CD1c-positive myeloid dendritic cell (primary cell): Measurements from ENCODE around the gene CHKB.
"Not testable (repeated sequence)": the region's sequence is repeated elsewhere in the genome, so short reads cannot be mapped to it uniquely, and the experiment has no call there.

Source experiments
- DNase-seq: peaks from one replicate; pipeline ENCODE4 v3.0.0-alpha.2; 2016; ENCODE audit errors: extremely low spot score

Gene CHKB

GRCh38 chr22:50612528-50613221 lies 30.0 kb upstream of the CHKB start:
- DNase-seq, result no peak

- DNase-seq, result no peak
These were observed 29.5 kb upstream of the CHKB start for GRCh38 chr22:50612168-50612527.

- no peak for DNase-seq
These were observed 28.9 kb upstream of the CHKB start for GRCh38 chr22:50611341-50612060.

GRCh38 chr22:50610581-50610980 lies 27.9 kb upstream of the CHKB start:
- DNase-seq, result no peak

GRCh38 chr22:50610041-50610451 lies 27.4 kb upstream of the CHKB start:
- DNase-seq, result no peak

- no peak for DNase-seq
These were observed 26.9 kb upstream of the CHKB start for GRCh38 chr22:50609599-50609998.

GRCh38 chr22:50608996-50609395 lies 26.3 kb upstream of the CHKB start:
- no peak for DNase-seq

GRCh38 chr22:50608058-50608840 lies 25.6 kb upstream of the CHKB start:
- not testable (repeated sequence) for DNase-seq

- DNase-seq, result no peak
These were observed 25.0 kb upstream of the CHKB start for GRCh38 chr22:50607659-50608020.

GRCh38 chr22:50606946-50607658 lies 24.5 kb upstream of the CHKB start:
- DNase-seq, result no peak

GRCh38 chr22:50606165-50606945 lies 23.7 kb upstream of the CHKB start:
- DNase-seq, result no peak

- no peak for DNase-seq
These were observed 23.0 kb upstream of the CHKB start for GRCh38 chr22:50605613-50606074.

- DNase-seq, result no peak
These were observed 22.5 kb upstream of the CHKB start for GRCh38 chr22:50605002-50605612.

GRCh38 chr22:50604256-50605001 lies 21.8 kb upstream of the CHKB start:
- no peak for DNase-seq

- DNase-seq, result no peak
These were observed 21.0 kb upstream of the CHKB start for GRCh38 chr22:50603511-50604255.

- no peak for DNase-seq
These were observed 19.7 kb upstream of the CHKB start for GRCh38 chr22:50602338-50602700.

GRCh38 chr22:50601669-50602337 lies 19.2 kb upstream of the CHKB start:
- no peak for DNase-seq

GRCh38 chr22:50600967-50601668 lies 18.5 kb upstream of the CHKB start:
- no peak for DNase-seq
